ENCODE measurements around the gene MMP28. TPM values are rescaled to one million over a fixed set of nuclear protein-coding genes. Genes with fewer than 3 reads are reported as not detected.

Gene MMP28
- total and polyA plus RNA-seq, 10 donors = 1.1 to 5.9 (median 2.8) TPM

GRCh38 chr17:35745749-35746320, 49.6 kb downstream of the MMP28 start:
- H3K36me3 ChIP-seq = no peaks in the 10 kb centered on the region
- H3K4me1 ChIP-seq = peaks cover 0 to 29% (median 15%) of the 10 kb centered on the region in 6 donors
- no peak overlapping the region for H3K27ac ChIP-seq
- H3K9me3 ChIP-seq = no peaks in the 10 kb centered on the region
- WGBS, 5 donors = 76 to 92% (median 86%) methylated on average over 10 to 15 of the region's 15 CpGs
- H3K27me3 ChIP-seq (replicated peaks in 1 of 7) = peaks cover 4 to 96% (median 54%) of the 10 kb centered on the region in 7 donors
- TF ChIP-seq CTCF (IDR thresholded peaks at IDR 0.05 in 8 of 11, conservative IDR thresholded peaks at IDR 0.05 in 3 of 11) (no peak), POLR2A (IDR thresholded peaks at IDR 0.05) (no peak), POLR2AphosphoS5 (IDR thresholded peaks at IDR 0.05) (no peak)
- intact Hi-C loops (cut with DNase I; ENCODE audit: low total_unique reads) = loop anchor here (2.0 to 10.0 kb wide), 3 partner anchors 133 to 581 kb away; no protein-coding TSS in a partner anchor
- DNase-seq = no peak
- no peak overlapping the region for H3K4me3 ChIP-seq

DNA sequence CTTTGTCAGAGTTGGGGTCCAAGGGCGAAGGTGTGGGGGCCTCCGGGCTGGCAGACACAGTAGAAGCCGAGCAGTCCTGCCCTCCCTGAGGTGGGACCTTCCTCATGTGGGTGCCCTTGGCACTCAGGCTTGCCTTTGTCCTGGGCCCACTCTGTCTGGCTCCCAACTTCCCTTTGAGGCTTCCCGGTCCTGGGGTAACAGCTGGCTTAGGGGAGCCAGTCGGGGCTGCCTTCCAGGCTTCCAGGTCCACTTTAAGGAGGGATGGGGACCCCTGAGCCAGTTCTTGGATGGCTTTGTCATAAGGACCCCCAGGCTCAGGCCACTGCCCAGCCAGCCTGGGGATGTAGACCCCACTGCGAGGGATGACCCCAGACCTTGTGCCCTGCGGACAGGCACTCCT, 50.2 kb downstream of the MMP28 start:
- 71 to 94% (median 88%) methylated on average over 4 to 7 of the region's 7 CpGs for WGBS, 5 donors
- no peak for DNase-seq
- TF ChIP-seq POLR2A (IDR thresholded peaks at IDR 0.05) = no peak
- no peak for TF ChIP-seq POLR2AphosphoS5 (IDR thresholded peaks at IDR 0.05)
- no peak for TF ChIP-seq CTCF (IDR thresholded peaks at IDR 0.05 in 8 of 11, conservative IDR thresholded peaks at IDR 0.05 in 3 of 11)
- H3K27me3 ChIP-seq (replicated peaks in 1 of 7) = peaks cover 4 to 96% (median 49%) of the 10 kb centered on the region in 7 donors
- intact Hi-C loops (cut with DNase I; ENCODE audit: low total_unique reads) = loop anchor here (10.0 kb wide), 2 partner anchors 430 to 580 kb away; no protein-coding TSS in a partner anchor
- H3K4me1 ChIP-seq = peaks cover 0 to 27% (median 15%) of the 10 kb centered on the region in 6 donors
- H3K9me3 ChIP-seq = no peaks in the 10 kb centered on the region
- no peak overlapping the region for H3K27ac ChIP-seq
- no peaks in the 10 kb centered on the region for H3K36me3 ChIP-seq
- H3K4me3 ChIP-seq = no peak overlapping the region

GRCh38 chr17:35744830-35745229, 50.6 kb downstream of the MMP28 start:
- TF ChIP-seq POLR2AphosphoS5 (IDR thresholded peaks at IDR 0.05) (no peak), CTCF (IDR thresholded peaks at IDR 0.05 in 8 of 11, conservative IDR thresholded peaks at IDR 0.05 in 3 of 11) (no peak), POLR2A (IDR thresholded peaks at IDR 0.05) (no peak)
- Histone ChIP-seq H3K27ac (no peak overlapping the region), H3K4me3 (no peak overlapping the region), H3K27me3 (replicated peaks in 1 of 7) (peaks cover 0 to 96% (median 44%) of the 10 kb centered on the region in 7 donors), H3K9me3 (no peaks in the 10 kb centered on the region), H3K36me3 (no peaks in the 10 kb centered on the region), H3K4me1 (peaks cover 0 to 22% (median 14%) of the 10 kb centered on the region in 6 donors)
- DNase-seq = no peak
- intact Hi-C loops (cut with DNase I; ENCODE audit: low total_unique reads) = loop anchor here (10.0 kb wide), 2 partner anchors 430 to 580 kb away; no protein-coding TSS in a partner anchor
- 68 to 91% (median 80%) methylated on average over 8 of the region's 8 CpGs for WGBS, 5 donors

DNA sequence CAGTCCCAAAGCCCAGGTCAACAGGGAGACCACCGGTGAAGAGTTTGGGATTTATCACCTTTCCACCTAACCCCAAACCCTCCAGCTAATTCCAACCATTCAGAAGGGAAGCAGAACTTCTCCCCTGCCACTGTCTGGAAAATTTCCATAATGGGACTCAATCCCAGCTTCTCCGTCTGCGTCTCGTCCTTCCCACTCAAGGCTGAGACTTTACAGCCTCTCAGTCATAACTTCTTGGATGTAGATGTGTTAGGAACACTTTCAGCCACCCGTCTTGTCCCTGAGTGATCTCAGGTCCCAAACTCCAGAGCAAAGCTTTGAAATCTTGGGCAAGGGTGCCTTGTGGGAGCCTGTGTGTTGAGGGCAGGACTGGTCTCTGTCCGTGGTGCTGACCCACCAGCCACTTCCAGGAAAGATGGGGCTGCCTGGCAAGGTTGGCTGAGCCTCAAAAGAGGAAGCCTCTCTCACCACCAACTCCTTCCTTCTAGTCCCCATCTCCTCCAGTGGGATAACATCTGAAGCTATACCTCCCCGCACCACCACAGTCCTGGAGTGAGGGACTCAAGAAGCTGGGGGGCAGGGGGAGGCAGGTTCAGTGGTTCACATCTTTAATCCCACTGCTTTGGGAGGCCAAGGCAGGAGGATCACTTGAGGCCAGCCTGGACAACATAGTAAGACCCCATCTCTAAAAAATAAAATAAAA, 51.7 kb downstream of the MMP28 start:
- WGBS, 5 donors = 44 to 66% (median 52%) methylated on average over 7 of the region's 7 CpGs
- Histone ChIP-seq H3K27me3 (replicated peaks in 1 of 7) (peaks cover 0 to 85% (median 34%) of the 10 kb centered on the region in 7 donors), H3K36me3 (no peaks in the 10 kb centered on the region), H3K4me3 (no peak overlapping the region), H3K4me1 (peaks cover 0 to 19% (median 12%) of the 10 kb centered on the region in 6 donors), H3K9me3 (no peaks in the 10 kb centered on the region), H3K27ac (no peak overlapping the region)
- TF ChIP-seq POLR2AphosphoS5 (IDR thresholded peaks at IDR 0.05) (no peak), POLR2A (IDR thresholded peaks at IDR 0.05) (no peak), CTCF (IDR thresholded peaks at IDR 0.05 in 8 of 11, conservative IDR thresholded peaks at IDR 0.05 in 3 of 11) (no peak)
- DNase-seq = no peak
- intact Hi-C loops (cut with DNase I; ENCODE audit: low total_unique reads) = loop anchor here (10.0 kb wide), 2 partner anchors 429 to 579 kb away; no protein-coding TSS in a partner anchor
